ENCODE results near the gene PRLR. TPM values are rescaled to one million over a fixed set of nuclear protein-coding genes. Genes with fewer than 3 reads are reported as not detected.

PRLR gene
- total and polyA plus RNA-seq, 2 of the 8 experiments (the other 6 are each of a cell fraction or from before 2014, with no cell fraction given), result 0.53 to 2.5 TPM

DNA sequence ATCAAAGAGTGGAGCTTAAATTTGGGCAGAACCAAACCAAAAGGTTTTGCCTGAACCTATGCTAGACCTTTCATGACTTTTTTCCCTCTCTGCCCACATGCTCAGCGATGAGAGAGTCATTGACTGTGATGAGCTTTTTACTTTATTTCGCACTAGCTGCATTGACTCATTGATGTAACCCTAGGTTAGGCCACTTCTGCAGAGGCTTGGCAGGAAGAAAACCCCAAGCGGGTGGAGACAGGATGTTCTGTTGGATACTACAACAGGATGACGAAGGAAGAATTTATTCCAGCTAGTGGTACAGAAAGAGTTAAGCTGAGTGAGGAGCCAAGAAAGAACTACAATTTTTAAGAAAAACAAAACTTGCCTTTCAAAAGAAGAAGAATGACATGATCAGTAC lies 201.0 kb downstream of the PRLR start:
- Histone ChIP-seq H3K27ac (ENCODE audit: low read depth, low read length) (no peak overlapping the region), H2AFZ (ENCODE audit: low read length) (no peak overlapping the region), H3K79me2 (ENCODE audit: control insufficient read depth in 1 of 2, insufficient read depth in 2 of 2, low read length in 2 of 2) (no peaks in the 10 kb centered on the region), H4K8ac (ENCODE audit: extremely low read depth, insufficient read depth, low read length) (no peak overlapping the region), H3K4me2 (ENCODE audit: insufficient read depth in 1 of 2, low read depth in 2 of 2, low read length in 2 of 2) (no peak overlapping the region), H3K36me3 (ENCODE audit: control insufficient read depth in 2 of 4, insufficient read depth in 4 of 4, low read length in 3 of 4) (no peaks in the 10 kb centered on the region), H2AK5ac (ENCODE audit: low read depth, low read length) (no peak overlapping the region), H2BK15ac (ENCODE audit: low read length) (no peak overlapping the region), H3K4me3 (ENCODE audit: extremely low read depth in 1 of 4, insufficient read depth in 2 of 4, low read depth in 3 of 4, low read length in 4 of 4) (no peak overlapping the region), H2BK20ac (ENCODE audit: low read length) (no peak overlapping the region), H4K91ac (replicated peaks; ENCODE audit: insufficient read length, low read length) (no peak overlapping the region), H3K27me3 (replicated peaks in 1 of 4; ENCODE audit: control insufficient read depth in 3 of 4, extremely low read depth in 1 of 4, insufficient read depth in 3 of 4, low read length in 3 of 4) (no peaks in the 10 kb centered on the region), H3K56ac (replicated peaks; ENCODE audit: insufficient read length, low read depth, low read length) (no peak overlapping the region), H3K79me1 (ENCODE audit: low read depth, low read length) (no peaks in the 10 kb centered on the region), H2BK120ac (replicated peaks; ENCODE audit: low read depth, low read length) (no peak overlapping the region), H2BK5ac (ENCODE audit: low read depth, low read length) (no peak overlapping the region), H3K4ac (replicated peaks; ENCODE audit: insufficient read length, low read depth, low read length) (no peak overlapping the region), H4K20me1 (replicated peaks in 1 of 2; ENCODE audit: control insufficient read depth in 1 of 2, insufficient read depth in 2 of 2, low read length in 2 of 2) (no peaks in the 10 kb centered on the region), H4K5ac (ENCODE audit: insufficient read length, low read depth, low read length) (no peak overlapping the region), H3K4me1 (replicated peaks in 1 of 4; ENCODE audit: control insufficient read depth in 3 of 4, insufficient read depth in 4 of 4, low read length in 3 of 4) (peaks cover 0 to 3% (median 0%) of the 10 kb centered on the region in 4 experiments; a peak in 2 of 7 replicates), H3K14ac (ENCODE audit: insufficient read length) (no peak overlapping the region), H3K23ac (ENCODE audit: insufficient read length) (no peak overlapping the region), H2BK12ac (ENCODE audit: low read depth, low read length) (no peak overlapping the region), H3K18ac (ENCODE audit: extremely low read depth, low read length) (no peak overlapping the region), H3K23me2 (ENCODE audit: low read depth, low read length) (no peaks in the 10 kb centered on the region), H3K9me3 (ENCODE audit: insufficient read depth in 2 of 2, low read depth in 1 of 2, low read length in 1 of 2) (no peaks in the 10 kb centered on the region), H3K9ac (replicated peaks in 1 of 4; ENCODE audit: extremely low read depth in 1 of 4, low read depth in 3 of 4, low read length in 3 of 4) (no peak overlapping the region)
- FAIRE-seq, result no peak
- WGBS, 2 experiments (ENCODE audit: extremely low coverage in 1 of 2, insufficient coverage in 1 of 2, insufficient read length in 1 of 2, insufficient replicate concordance in 2 of 2, low coverage in 1 of 2, low lambda C conversion rate in 2 of 2, missing lambda C conversion rate in 1 of 2), result 63% methylated on average over 4 of the region's 4 CpGs; no CpG with 5 or more reads in 1 of the 2 experiments
- POLR2A ChIA-PET (ENCODE audit: partially characterized antibody), result no interaction called here
- no peak for DNase-seq (ENCODE audit: low read depth in 1 of 2, low spot score in 2 of 2)
- CTCF ChIA-PET (ENCODE audit: partially characterized antibody), result interaction anchor here (1.0 to 1.7 kb wide), 3 partner anchors 8 to 393 kb away, joined by 3 to 5 read pairs (median 3); no protein-coding TSS in a partner anchor
- no peak for TF ChIP-seq JUND (IDR thresholded peaks at IDR 0.05; ENCODE audit: low read length)
- no peak for TF ChIP-seq CTBP2 (IDR thresholded peaks at IDR 0.05; ENCODE audit: borderline replicate concordance, insufficient read depth, insufficient read length, low read length)
- TF ChIP-seq BCL11A (IDR thresholded peaks at IDR 0.05; ENCODE audit: low read depth in 2 of 2, low read length in 2 of 2), result no peak
- TF ChIP-seq SAP30 (IDR thresholded peaks at IDR 0.05; ENCODE audit: insufficient read depth, insufficient replicate concordance, low read length), result no peak
- TF ChIP-seq SP2 (IDR thresholded peaks at IDR 0.05; ENCODE audit: low read length), result no peak
- no peak for TF ChIP-seq SIX5 (IDR thresholded peaks at IDR 0.05; ENCODE audit: low read depth, low read length)
- TF ChIP-seq CBX5 (IDR thresholded peaks at IDR 0.05; ENCODE audit: low read depth, low read length), result no peak
- no peak for TF ChIP-seq TEAD4 (IDR thresholded peaks at IDR 0.05; ENCODE audit: low read depth, low read length)
- no peak for TF ChIP-seq EP300 (IDR thresholded peaks at IDR 0.05; ENCODE audit: borderline replicate concordance in 1 of 2, low read depth in 2 of 2, low read length in 2 of 2)
- TF ChIP-seq SIN3A (conservative IDR thresholded peaks at IDR 0.05 in 1 of 2, IDR thresholded peaks at IDR 0.05 in 1 of 2; ENCODE audit: low read depth in 1 of 2, low read length in 2 of 2), result no peak
- TF ChIP-seq NRF1 (IDR thresholded peaks at IDR 0.05; ENCODE audit: low read depth, low read length), result no peak
- TF ChIP-seq KDM1A (IDR thresholded peaks at IDR 0.05; ENCODE audit: borderline replicate concordance, low read length), result no peak
- no peak for TF ChIP-seq POLR2A (IDR thresholded peaks at IDR 0.05; ENCODE audit: control extremely low read depth in 1 of 2, low read depth in 2 of 2, low read length in 2 of 2)
- TF ChIP-seq JUN (IDR thresholded peaks at IDR 0.05; ENCODE audit: low read depth, low read length), result no peak
- no peak for TF ChIP-seq POU5F1 (IDR thresholded peaks at IDR 0.05; ENCODE audit: low read depth, low read length)
